ENCODE measurements around the gene P2RY8. TPM values are rescaled to one million over a fixed set of nuclear protein-coding genes. Genes with fewer than 3 reads are reported as not detected.

P2RY8 gene
- total and polyA plus RNA-seq, 2 donors (not counting 1 experiment from before 2014, with no cell fraction given), result 72.3 to 142 TPM

DNA sequence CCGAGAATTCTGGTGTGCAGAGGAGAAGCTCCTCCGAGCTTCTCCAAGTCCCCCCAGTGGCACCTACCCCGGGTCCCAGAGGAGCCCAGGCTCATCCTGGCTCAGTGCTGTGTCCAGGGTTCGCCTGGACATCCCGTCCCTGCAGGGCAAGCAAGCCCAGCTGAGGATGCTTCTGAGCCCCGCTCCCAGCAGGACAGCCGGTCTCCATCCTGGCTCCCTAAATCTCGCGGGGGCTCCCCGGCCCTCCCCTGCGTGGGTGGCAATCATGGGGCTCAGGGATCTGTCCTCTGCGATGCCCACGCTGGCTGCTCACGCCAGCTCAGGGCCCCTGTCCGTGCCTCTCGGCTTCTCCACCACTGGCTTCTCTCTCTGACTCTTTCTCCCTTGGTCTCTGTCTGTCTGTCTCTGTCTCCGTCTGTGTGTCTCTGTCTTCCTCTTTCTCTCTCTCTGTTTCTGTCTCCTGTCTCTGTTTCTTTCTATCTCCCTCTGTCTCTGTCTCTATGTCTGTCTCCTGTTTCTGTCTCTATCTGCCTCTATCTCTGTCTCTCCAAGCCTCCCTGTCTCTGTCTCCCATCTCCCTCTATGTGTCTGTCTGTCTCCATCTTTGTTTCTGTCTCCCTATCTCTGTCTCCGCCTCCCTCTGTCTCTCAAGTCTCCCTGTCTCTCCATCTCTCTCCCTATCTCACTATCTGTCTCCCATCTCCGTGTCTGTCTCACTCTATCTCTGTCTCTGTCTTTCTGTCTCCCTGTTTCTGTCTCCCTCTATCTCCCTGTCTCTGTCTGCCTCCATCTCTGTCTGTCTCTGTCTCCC lies 117.2 kb downstream of the P2RY8 start:
- H3K4me3 Mint-ChIP-seq, result no peak overlapping the region
- H3K4me2 ChIP-seq (replicated peaks; ENCODE audit: low read depth, low read length, poor library complexity, severe bottlenecking), result no peak overlapping the region
- no peak overlapping the region for H3K27ac ChIP-seq (ENCODE audit: low read length in 2 of 2)
- H3K9me3 Mint-ChIP-seq (ENCODE audit: insufficient read depth), result peaks cover 7% of the 10 kb centered on the region
- no peak overlapping the region for H2AFZ ChIP-seq (ENCODE audit: insufficient read depth, low read depth, low read length, poor library complexity, severe bottlenecking)
- no peak for DNase-seq
- no peaks in the 10 kb centered on the region for H3K4me1 Mint-ChIP-seq
- no peak for ATAC-seq (ENCODE audit: low read depth)
- intact Hi-C loops (cut with micrococcal nuclease), result loop anchor here (2.0 kb wide), 1 partner anchor 73 kb away; no protein-coding TSS in a partner anchor
- H3K79me2 ChIP-seq (ENCODE audit: control insufficient read depth, insufficient read depth, low read length), result no peaks in the 10 kb centered on the region
- no peak for TF ChIP-seq EZH2 (IDR thresholded peaks at IDR 0.05; ENCODE audit: borderline replicate concordance, insufficient read depth, low read depth, low read length, poor library complexity, severe bottlenecking)
- TF ChIP-seq, protein P1, sequence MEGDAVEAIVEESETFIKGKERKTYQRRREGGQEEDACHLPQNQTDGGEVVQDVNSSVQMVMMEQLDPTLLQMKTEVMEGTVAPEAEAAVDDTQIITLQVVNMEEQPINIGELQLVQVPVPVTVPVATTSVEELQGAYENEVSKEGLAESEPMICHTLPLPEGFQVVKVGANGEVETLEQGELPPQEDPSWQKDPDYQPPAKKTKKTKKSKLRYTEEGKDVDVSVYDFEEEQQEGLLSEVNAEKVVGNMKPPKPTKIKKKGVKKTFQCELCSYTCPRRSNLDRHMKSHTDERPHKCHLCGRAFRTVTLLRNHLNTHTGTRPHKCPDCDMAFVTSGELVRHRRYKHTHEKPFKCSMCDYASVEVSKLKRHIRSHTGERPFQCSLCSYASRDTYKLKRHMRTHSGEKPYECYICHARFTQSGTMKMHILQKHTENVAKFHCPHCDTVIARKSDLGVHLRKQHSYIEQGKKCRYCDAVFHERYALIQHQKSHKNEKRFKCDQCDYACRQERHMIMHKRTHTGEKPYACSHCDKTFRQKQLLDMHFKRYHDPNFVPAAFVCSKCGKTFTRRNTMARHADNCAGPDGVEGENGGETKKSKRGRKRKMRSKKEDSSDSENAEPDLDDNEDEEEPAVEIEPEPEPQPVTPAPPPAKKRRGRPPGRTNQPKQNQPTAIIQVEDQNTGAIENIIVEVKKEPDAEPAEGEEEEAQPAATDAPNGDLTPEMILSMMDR (IDR thresholded peaks at IDR 0.05), result no peak
- ChIA-PET POLR2A (no interaction called here), CTCF (no interaction called here)
- no peak overlapping the region for H3K9ac ChIP-seq (ENCODE audit: low read length)
- H4K20me1 ChIP-seq (ENCODE audit: control insufficient read depth, insufficient read depth, low read length, poor library complexity, severe bottlenecking), result no peaks in the 10 kb centered on the region
- H3K36me3 ChIP-seq (replicated peaks in 1 of 2; ENCODE audit: control extremely low read depth in 1 of 2, control insufficient read depth in 1 of 2, extremely low read depth in 1 of 2, insufficient read depth in 2 of 2, low read length in 1 of 2), result peaks cover 2 to 40% of the 10 kb centered on the region in 2 experiments
- H3K27me3 Mint-ChIP-seq, result no peaks in the 10 kb centered on the region
- H3K27me3 ChIP-seq (replicated peaks in 1 of 4; ENCODE audit: control extremely low read depth in 1 of 4, control insufficient read depth in 3 of 4, insufficient read depth in 4 of 4, low read length in 3 of 4), result no peaks in the 10 kb centered on the region
- WGBS (ENCODE audit: insufficient coverage), result 94% methylated on average over 19 of the region's 19 CpGs
- peaks cover 0 to 66% (median 20%) of the 10 kb centered on the region in 3 donors for H3K9me3 ChIP-seq (ENCODE audit: control extremely low read depth in 1 of 3, control insufficient read depth in 2 of 3, insufficient read depth in 1 of 3, low read length in 2 of 3)
- peak overlapping the region; percentile 78 for H3K27ac Mint-ChIP-seq
- H3K4me3 ChIP-seq (ENCODE audit: control extremely low read depth in 1 of 5, extremely low read depth in 1 of 5, insufficient read depth in 1 of 5, low read depth in 2 of 5, low read length in 4 of 5), result no peak overlapping the region
- H3K4me1 ChIP-seq (ENCODE audit: control insufficient read depth in 2 of 2, insufficient read depth in 2 of 2, low read length in 2 of 2), result no peaks in the 10 kb centered on the region

DNA sequence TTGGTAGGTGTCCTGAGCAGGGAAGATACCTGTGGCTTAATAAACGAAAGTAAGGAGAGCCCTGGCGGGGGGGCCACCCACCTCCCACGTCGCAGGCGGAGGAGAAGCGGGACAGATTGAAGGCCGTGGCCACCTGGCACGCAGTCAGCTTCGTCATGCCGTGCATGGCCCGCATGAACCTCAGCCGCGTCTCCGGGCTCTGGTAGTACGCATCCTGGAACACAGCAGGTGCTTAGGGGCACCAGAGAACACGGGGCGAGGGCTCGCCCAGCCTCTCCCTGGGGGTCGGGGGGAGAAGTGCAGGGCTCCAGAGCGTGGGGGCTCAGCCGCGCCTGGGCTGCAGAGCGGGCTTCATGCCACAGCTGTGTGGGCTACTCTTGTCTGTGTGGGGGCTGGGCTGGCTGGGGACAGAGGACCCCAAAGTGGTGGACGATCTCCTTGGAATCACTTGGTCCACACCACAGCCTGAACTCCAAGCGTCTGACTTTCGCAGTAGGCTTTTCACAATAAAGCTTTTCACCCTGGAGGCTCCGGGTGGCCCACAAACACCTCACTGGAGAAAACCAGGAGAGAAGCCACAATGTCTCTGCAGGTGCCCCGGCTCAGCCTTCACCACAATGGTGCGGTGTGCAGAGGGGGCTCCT lies 118.0 kb downstream of the P2RY8 start:
- Histone ChIP-seq H4K20me1 (ENCODE audit: control insufficient read depth, insufficient read depth, low read length, poor library complexity, severe bottlenecking) (no peaks in the 10 kb centered on the region), H3K9ac (ENCODE audit: low read length) (no peak overlapping the region), H3K4me3 (ENCODE audit: control extremely low read depth in 1 of 5, extremely low read depth in 1 of 5, insufficient read depth in 1 of 5, low read depth in 2 of 5, low read length in 4 of 5) (no peak overlapping the region), H3K27ac (ENCODE audit: low read length in 2 of 2) (no peak overlapping the region), H3K79me2 (ENCODE audit: control insufficient read depth, insufficient read depth, low read length) (no peaks in the 10 kb centered on the region), H3K4me1 (ENCODE audit: control insufficient read depth in 2 of 2, insufficient read depth in 2 of 2, low read length in 2 of 2) (no peaks in the 10 kb centered on the region), H3K9me3 (ENCODE audit: control extremely low read depth in 1 of 3, control insufficient read depth in 2 of 3, insufficient read depth in 1 of 3, low read length in 2 of 3) (peaks cover 0 to 66% (median 20%) of the 10 kb centered on the region in 3 donors), H2AFZ (ENCODE audit: insufficient read depth, low read depth, low read length, poor library complexity, severe bottlenecking) (no peak overlapping the region), H3K27me3 (replicated peaks in 1 of 4; ENCODE audit: control extremely low read depth in 1 of 4, control insufficient read depth in 3 of 4, insufficient read depth in 4 of 4, low read length in 3 of 4) (no peaks in the 10 kb centered on the region), H3K36me3 (replicated peaks in 1 of 2; ENCODE audit: control extremely low read depth in 1 of 2, control insufficient read depth in 1 of 2, extremely low read depth in 1 of 2, insufficient read depth in 2 of 2, low read length in 1 of 2) (peaks cover 2 to 40% of the 10 kb centered on the region in 2 experiments), H3K4me2 (replicated peaks; ENCODE audit: low read depth, low read length, poor library complexity, severe bottlenecking) (no peak overlapping the region)
- ATAC-seq (ENCODE audit: low read depth) (no peak), DNase-seq (no peak)
- ChIA-PET POLR2A (no interaction called here), CTCF (no interaction called here)
- Mint-ChIP-seq H3K27ac (no peak overlapping the region), H3K9me3 (ENCODE audit: insufficient read depth) (peaks cover 7% of the 10 kb centered on the region), H3K27me3 (no peaks in the 10 kb centered on the region), H3K4me3 (no peak overlapping the region), H3K4me1 (no peaks in the 10 kb centered on the region)
- TF ChIP-seq EZH2 (IDR thresholded peaks at IDR 0.05; ENCODE audit: borderline replicate concordance, insufficient read depth, low read depth, low read length, poor library complexity, severe bottlenecking), result no peak
- TF ChIP-seq, protein P1 (IDR thresholded peaks at IDR 0.05), result no peak
- intact Hi-C loops (cut with micrococcal nuclease), result loop anchor here (2.0 kb wide), 1 partner anchor 74 kb away; no protein-coding TSS in a partner anchor
- WGBS (ENCODE audit: insufficient coverage), result 96% methylated on average over 29 of the region's 29 CpGs

Measured in B cell (primary cell).